CD14-positive monocyte (primary cell): ENCODE data around the gene RACK1. TPM values are rescaled to one million over a fixed set of nuclear protein-coding genes. Genes with fewer than 3 reads are reported as not detected.
A peak's percentile ranks its signal among the peaks of the same experiment; 100 is the strongest.

Experiments
- DNase-seq, 3 donors: peaks; one replicate each; pipeline ENCODE4 v3.0.0-alpha.2; 2011 to 2022
- H2AFZ ChIP-seq: 2 replicates; pipeline ENCODE4 v1.6.0; 2012; ENCODE audit warnings: mild to moderate bottlenecking, low read depth, low read length, inconsistent platforms; ENCODE audit not compliant: insufficient read depth, poor library complexity, severe bottlenecking
- H3K27ac ChIP-seq, 2 donors: 1 replicate in 1 of 2; 2 replicates in 1 of 2; pipeline ENCODE4 v1.5.1; 2012 to 2013; ENCODE audit warnings: low read length in 2 of 2, control low read depth in 1 of 2, inconsistent platforms in 1 of 2, low read depth in 1 of 2, mild to moderate bottlenecking in 1 of 2
- H3K27me3 ChIP-seq, 2 donors: one replicate each; pipeline versions ENCODE4 v1.6.0 to v1.6.1; 2011 to 2013; ENCODE audit warnings: low read length in 2 of 2; ENCODE audit not compliant: control insufficient read depth in 2 of 2, insufficient read depth in 2 of 2
- H3K36me3 ChIP-seq, 2 donors: replicated peaks in 1 of 2; 1 replicate in 1 of 2; 2 replicates in 1 of 2; pipeline versions ENCODE4 v1.5.1 to v1.6.1; 2012 to 2013; ENCODE audit warnings: low read length in 2 of 2, control low read depth in 1 of 2, inconsistent platforms in 1 of 2, mild to moderate bottlenecking in 1 of 2; ENCODE audit not compliant: insufficient read depth in 2 of 2, control insufficient read depth in 1 of 2
- H3K4me1 ChIP-seq, 2 donors: 1 replicate in 1 of 2; 2 replicates in 1 of 2; pipeline versions ENCODE4 v1.5.1 to v1.6.1; 2012 to 2013; ENCODE audit warnings: low read length in 2 of 2, control low read depth in 1 of 2, inconsistent platforms in 1 of 2, mild to moderate bottlenecking in 1 of 2, moderate library complexity in 1 of 2; ENCODE audit not compliant: insufficient read depth in 2 of 2, control insufficient read depth in 1 of 2
- H3K4me2 ChIP-seq: replicated peaks from 2 replicates; pipeline ENCODE3; 2012; ENCODE audit warnings: low read length, moderate library complexity, mild to moderate bottlenecking; ENCODE audit not compliant: poor library complexity, severe bottlenecking; ENCODE audit errors: extremely low read depth
- H3K4me3 ChIP-seq, 3 experiments: fragments of 200-600 bp in 1 of 3; sonication (generic) in 1 of 3; replicated peaks in 1 of 3; 1 replicate in 2 of 3; 2 replicates in 1 of 3; pipeline ENCODE4 v1.5.1; 2011 to 2013; ENCODE audit warnings: low read length in 3 of 3, mild to moderate bottlenecking in 3 of 3, control low read depth in 2 of 3, low read depth in 2 of 3, inconsistent platforms in 1 of 3, moderate library complexity in 1 of 3
- H3K79me2 ChIP-seq: 2 replicates; pipeline ENCODE4 v1.6.0; 2012; ENCODE audit warnings: mild to moderate bottlenecking, control low read depth, inconsistent platforms, low read length, moderate library complexity; ENCODE audit not compliant: insufficient read depth
- H3K9ac ChIP-seq: 2 replicates; pipeline ENCODE4 v1.6.0; 2017; ENCODE audit warnings: low read length, mild to moderate bottlenecking; ENCODE audit not compliant: insufficient read depth, poor library complexity, severe bottlenecking
- H3K9me3 ChIP-seq, 2 donors: replicated peaks in 1 of 2; 1 replicate in 1 of 2; 2 replicates in 1 of 2; pipeline versions ENCODE4 v1.5.1 to v1.6.1; 2012 to 2013; ENCODE audit warnings: low read length in 2 of 2, control low read depth in 1 of 2; ENCODE audit not compliant: control insufficient read depth in 1 of 2, insufficient read depth in 1 of 2
- H4K20me1 ChIP-seq: 2 replicates; pipeline ENCODE4 v1.6.0; 2012; ENCODE audit warnings: mild to moderate bottlenecking, low read length, control low read depth, moderate library complexity; ENCODE audit not compliant: insufficient read depth
- H3K27ac Mint-ChIP-seq, 7 donors: one replicate each; pipeline ENCODE4 v1.8.0; 2020; ENCODE audit warnings: mild to moderate bottlenecking in 7 of 7, mixed read lengths in 7 of 7, moderate library complexity in 6 of 7, inconsistent platforms in 2 of 7
- H3K27me3 Mint-ChIP-seq, 3 donors: one replicate each; pipeline ENCODE4 v1.8.0; 2021 to 2022; ENCODE audit warnings: low read depth in 3 of 3, mild to moderate bottlenecking in 3 of 3, mixed read lengths in 3 of 3, moderate library complexity in 3 of 3, inconsistent platforms in 1 of 3
- H3K36me3 Mint-ChIP-seq, 2 donors: one replicate each; pipeline ENCODE4 v1.8.0; 2020; ENCODE audit warnings: mixed read lengths in 2 of 2, inconsistent platforms in 1 of 2, mild to moderate bottlenecking in 1 of 2
- H3K4me1 Mint-ChIP-seq: one replicate; pipeline ENCODE4 v1.8.0; 2020; ENCODE audit warnings: mild to moderate bottlenecking, mixed read lengths
- H3K4me3 Mint-ChIP-seq, 2 donors: one replicate each; pipeline ENCODE4 v1.8.0; 2020; ENCODE audit warnings: mild to moderate bottlenecking in 2 of 2, mixed read lengths in 2 of 2, moderate library complexity in 1 of 2
- H3K9me3 Mint-ChIP-seq, 7 donors: one replicate each; pipeline ENCODE4 v1.8.0; 2020 to 2022; ENCODE audit warnings: mixed read lengths in 7 of 7, mild to moderate bottlenecking in 6 of 7, moderate library complexity in 6 of 7, inconsistent platforms in 2 of 7
- WGBS: methylation state at CpG from one replicate; pipeline ENCODE4 v1.1.5; 2013; ENCODE audit warnings: missing lambda C conversion rate; ENCODE audit not compliant: insufficient coverage; 5-methylcytosine and 5-hydroxymethylcytosine counted together
- intact Hi-C, 2 donors: fragments of 100-400 bp; cut with micrococcal nuclease; formaldehyde crosslinking; loops; one replicate each; pipeline versions ENCODE4 v1.15.0 to v1.15.1; 2023
- polyA plus RNA-seq, 3 donors: library from polyadenylated mRNA; depleted of rRNA in 1 of 3; unstranded in 2 of 3; stranded (reverse) in 1 of 3; fragments of 300-500 nt in 2 of 3; fragments of >200 nt in 1 of 3; fragmentation: Illumina TruSeq in 2 of 3; gene quantifications; 1 replicate in 2 of 3; 2 replicates in 1 of 3; pipeline ENCODE4 v1.2.3, GENCODE V29; 2012 to 2021
- TF ChIP-seq, protein P1 (sequence below): fragments of 200-600 bp; IDR thresholded peaks from one replicate; pipeline ENCODE4 v1.8.0; 2022; ENCODE audit warnings: antibody characterized with exemption, mild to moderate bottlenecking

Gene RACK1
- polyA plus RNA-seq, 3 donors, result 1,150 to 2,356 (median 1,195) TPM

DNA sequence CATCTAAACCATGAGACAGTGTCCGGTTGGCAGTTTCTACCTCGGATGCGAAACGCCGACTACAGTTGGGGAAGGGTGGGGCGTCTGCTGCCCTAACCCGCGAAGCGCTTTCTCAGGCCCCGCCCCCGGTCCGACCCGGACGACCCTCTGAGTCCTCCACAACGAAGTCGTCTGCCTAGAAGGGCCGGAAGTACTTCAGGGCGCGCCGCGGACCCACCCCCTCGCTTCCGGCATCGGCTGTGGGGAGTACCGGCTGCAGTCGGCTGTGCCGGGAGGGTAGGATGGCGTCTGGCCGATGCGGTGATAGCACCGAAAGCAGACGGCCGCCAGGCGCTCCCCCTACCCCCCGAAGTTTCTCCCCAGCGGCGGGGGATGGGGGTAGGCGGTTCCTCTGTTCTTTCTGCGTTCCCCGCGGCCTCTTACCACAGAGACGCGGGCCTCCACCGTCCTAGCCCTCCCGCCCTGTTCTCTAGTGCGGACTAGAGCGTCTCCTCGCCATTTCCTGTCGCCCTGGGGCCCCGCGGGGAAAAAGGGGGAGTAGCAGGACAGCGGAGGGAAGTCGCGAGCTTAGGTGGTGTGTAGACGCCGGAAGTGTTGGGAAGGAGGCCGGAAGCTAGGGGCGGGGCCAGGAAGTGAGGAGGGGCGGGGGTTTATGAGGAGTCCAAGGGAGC, 20.5 kb downstream of the RACK1 start, which contains the start of gene TRIM41:
Gene TRIM41, plus strand, starts transcription at position 224 of the 671 bp plus-strand sequence. CDS start 719 bp downstream, outside the sequence.
- Mint-ChIP-seq H3K27me3 (peaks cover 7 to 12% (median 9%) of the 10 kb centered on the region in 3 donors), H3K4me3 (peak within 1 kb of the TSS; percentile 94 to 95), H3K4me1 (peaks cover 41% of the 10 kb centered on the region), H3K36me3 (peaks cover 2 to 15% of the 10 kb centered on the region in 2 donors), H3K27ac (peak within 1 kb of the TSS; percentile 95 to 99 (median 97)), H3K9me3 (peaks cover 0 to 7% (median 0%) of the 10 kb centered on the region in 7 donors)
- intact Hi-C loops, result loop anchor here (2.0 to 10.0 kb wide), 4 partner anchors 20 to 418 kb away; partner anchors contain the start of genes MGAT1 (in 2 of the 2), RACK1 (in 1 of the 2) and TRIM52 (in 1 of the 2)
- H3K79me2 ChIP-seq, result peaks cover 38% of the 10 kb centered on the region
- DNase-seq, result peak; percentile 99
- under 1% methylated on average over 39 of the region's 59 CpGs for WGBS
- peak within 1 kb of the TSS; percentile 67 to 92 (median 89) for H3K4me3 ChIP-seq
- peaks cover 0 to 11% of the 10 kb centered on the region in 2 donors for H3K27me3 ChIP-seq
- peak within 1 kb of the TSS; percentile 92 for H3K9ac ChIP-seq
- peaks cover 0 to 11% of the 10 kb centered on the region in 2 donors for H3K36me3 ChIP-seq
- peak within 1 kb of the TSS; percentile 91 to 92 for H3K27ac ChIP-seq
- H4K20me1 ChIP-seq, result no peaks in the 10 kb centered on the region
- peaks cover 35 to 45% of the 10 kb centered on the region in 2 donors for H3K4me1 ChIP-seq
- H2AFZ ChIP-seq, result peak within 1 kb of the TSS; percentile 89
- H3K4me2 ChIP-seq, result peak within 1 kb of the TSS; percentile 97
- H3K9me3 ChIP-seq, result no peaks in the 10 kb centered on the region
- TF ChIP-seq, protein P1, sequence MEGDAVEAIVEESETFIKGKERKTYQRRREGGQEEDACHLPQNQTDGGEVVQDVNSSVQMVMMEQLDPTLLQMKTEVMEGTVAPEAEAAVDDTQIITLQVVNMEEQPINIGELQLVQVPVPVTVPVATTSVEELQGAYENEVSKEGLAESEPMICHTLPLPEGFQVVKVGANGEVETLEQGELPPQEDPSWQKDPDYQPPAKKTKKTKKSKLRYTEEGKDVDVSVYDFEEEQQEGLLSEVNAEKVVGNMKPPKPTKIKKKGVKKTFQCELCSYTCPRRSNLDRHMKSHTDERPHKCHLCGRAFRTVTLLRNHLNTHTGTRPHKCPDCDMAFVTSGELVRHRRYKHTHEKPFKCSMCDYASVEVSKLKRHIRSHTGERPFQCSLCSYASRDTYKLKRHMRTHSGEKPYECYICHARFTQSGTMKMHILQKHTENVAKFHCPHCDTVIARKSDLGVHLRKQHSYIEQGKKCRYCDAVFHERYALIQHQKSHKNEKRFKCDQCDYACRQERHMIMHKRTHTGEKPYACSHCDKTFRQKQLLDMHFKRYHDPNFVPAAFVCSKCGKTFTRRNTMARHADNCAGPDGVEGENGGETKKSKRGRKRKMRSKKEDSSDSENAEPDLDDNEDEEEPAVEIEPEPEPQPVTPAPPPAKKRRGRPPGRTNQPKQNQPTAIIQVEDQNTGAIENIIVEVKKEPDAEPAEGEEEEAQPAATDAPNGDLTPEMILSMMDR, result no peak

DNA sequence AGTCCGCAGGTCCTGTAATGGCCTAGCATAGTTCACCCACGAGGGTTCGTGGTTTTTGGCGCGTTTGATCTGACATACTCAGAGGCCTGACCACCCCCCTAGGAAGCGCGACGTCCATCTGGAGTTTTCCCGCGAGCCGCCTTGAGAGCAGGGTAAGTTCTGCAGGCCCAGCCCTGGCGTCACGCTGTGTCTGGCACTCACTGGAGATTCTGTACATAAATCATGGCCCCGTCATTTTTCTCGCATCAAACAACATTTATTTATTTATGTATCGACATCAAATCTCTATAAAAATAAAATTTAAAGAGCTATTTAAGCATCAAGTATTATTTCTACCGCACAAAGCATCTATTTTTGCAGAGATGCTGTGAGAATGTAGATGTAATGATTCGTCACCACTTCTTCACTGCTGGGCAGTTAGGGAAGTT, 21.1 kb downstream of the RACK1 start:
- Histone ChIP-seq H3K27ac (peak overlapping the region; percentile 91 to 92), H3K79me2 (peaks cover 34% of the 10 kb centered on the region), H3K4me1 (peaks cover 40 to 51% of the 10 kb centered on the region in 2 donors), H3K4me2 (peak overlapping the region; percentile 97), H3K36me3 (peaks cover 0 to 8% of the 10 kb centered on the region in 2 donors), H3K9me3 (no peaks in the 10 kb centered on the region), H3K27me3 (peaks cover 3 to 16% of the 10 kb centered on the region in 2 donors), H2AFZ (peak overlapping the region; percentile 65), H4K20me1 (no peaks in the 10 kb centered on the region), H3K9ac (peak overlapping the region; percentile 92), H3K4me3 (peak overlapping the region; percentile 67 to 92 (median 89))
- H3K27me3 Mint-ChIP-seq, result peaks cover 12 to 17% (median 13%) of the 10 kb centered on the region in 3 donors
- peak overlapping the region; percentile 94 to 95 for H3K4me3 Mint-ChIP-seq
- H3K36me3 Mint-ChIP-seq, result peaks cover 2 to 9% of the 10 kb centered on the region in 2 donors
- peaks cover 46% of the 10 kb centered on the region for H3K4me1 Mint-ChIP-seq
- peaks cover 0 to 12% (median 0%) of the 10 kb centered on the region in 7 donors for H3K9me3 Mint-ChIP-seq
- no peak for DNase-seq
- intact Hi-C loops, result loop anchor here (1.0 to 10.0 kb wide), 5 partner anchors 20 to 418 kb away; partner anchors contain the start of genes MGAT1 (in 2 of the 2), RACK1 (in 1 of the 2) and TRIM52 (in 1 of the 2)
- H3K27ac Mint-ChIP-seq, result peak overlapping the region; percentile 95 to 99 (median 97)
- TF ChIP-seq, protein P1, result no peak
- whole genome bisulfite sequencing, result 0% methylated on average over 11 of the region's 18 CpGs
